AG10803 (cell line): ENCODE data around the gene UNK.

Experiments used
- DNase-seq: peaks from one replicate; pipeline ENCODE4 v3.0.0; 2010; ENCODE audit warnings: low read depth
- H3K4me3 ChIP-seq: 2 replicates; pipeline ENCODE4 v1.5.1; 2011; ENCODE audit warnings: mild to moderate bottlenecking, low read length, control low read depth
- CTCF ChIP-seq: conservative IDR thresholded peaks from 2 replicates; pipeline ENCODE4 v1.5.1; 2011; ENCODE audit warnings: mild to moderate bottlenecking, low read length, control low read depth, inconsistent platforms

UNK gene

GRCh38 chr17:75828076-75828400 lies 43.4 kb downstream of the UNK start:
- H3K4me3 ChIP-seq, result no peak overlapping the region
- no peak for DNase-seq
- TF ChIP-seq CTCF, result no peak

GRCh38 chr17:75828741-75829140 lies 44.1 kb downstream of the UNK start:
- TF ChIP-seq CTCF, result no peak
- H3K4me3 ChIP-seq, result no peak overlapping the region
- DNase-seq, result no peak

- TF ChIP-seq CTCF, result no peak
- no peak overlapping the region for H3K4me3 ChIP-seq
- DNase-seq, result no peak
Observed at GRCh38 chr17:75829747-75830146, 45.1 kb downstream of the UNK start.

- no peak overlapping the region for H3K4me3 ChIP-seq
- TF ChIP-seq CTCF, result peak; percentile 51
- no peak for DNase-seq
Observed at GRCh38 chr17:75830164-75831031, 45.8 kb downstream of the UNK start.

GRCh38 chr17:75831032-75831571 lies 46.5 kb downstream of the UNK start:
- no peak overlapping the region for H3K4me3 ChIP-seq
- DNase-seq, result no peak

GRCh38 chr17:75832164-75832651 lies 47.6 kb downstream of the UNK start:
- TF ChIP-seq CTCF, result no peak
- no peak overlapping the region for H3K4me3 ChIP-seq
- peak; percentile 72 for DNase-seq

More at GRCh38 chr17:75831032-75831571, 46.5 kb downstream of the UNK start:
- no peak for TF ChIP-seq CTCF
